Measurements from ENCODE around the gene ARHGAP40. TPM values are rescaled to one million over a fixed set of nuclear protein-coding genes. Genes with fewer than 3 reads are reported as not detected.
A peak's percentile ranks its signal among the peaks of the same experiment; 100 is the strongest.

Gene ARHGAP40
- total and polyA plus RNA-seq, 2 of the 8 experiments (the other 6 are each of a cell fraction or from before 2014, with no cell fraction given) = 0.74 to 1.4 TPM

- Histone ChIP-seq H3K18ac (ENCODE audit: extremely low read depth, low read length) (no peak overlapping the region), H3K36me3 (ENCODE audit: control insufficient read depth in 2 of 4, insufficient read depth in 4 of 4, low read length in 3 of 4) (no peaks in the 10 kb centered on the region), H3K4me2 (ENCODE audit: insufficient read depth in 1 of 2, low read depth in 2 of 2, low read length in 2 of 2) (peak overlapping the region; percentile 34 to 40; a peak in 3 of 4 replicates), H3K4me1 (replicated peaks in 1 of 4; ENCODE audit: control insufficient read depth in 3 of 4, insufficient read depth in 4 of 4, low read length in 3 of 4) (peaks cover 3 to 18% (median 12%) of the 10 kb centered on the region in 4 experiments; a peak in 5 of 7 replicates), H4K8ac (ENCODE audit: extremely low read depth, insufficient read depth, low read length) (no peak overlapping the region; the same call in 1 of the 2 replicates), H3K14ac (ENCODE audit: insufficient read length) (no peak overlapping the region), H3K79me2 (ENCODE audit: control insufficient read depth in 1 of 2, insufficient read depth in 2 of 2, low read length in 2 of 2) (no peaks in the 10 kb centered on the region), H3K23me2 (ENCODE audit: low read depth, low read length) (peaks cover 6% of the 10 kb centered on the region), H3K27ac (ENCODE audit: low read depth, low read length) (no peak overlapping the region), H2AK5ac (ENCODE audit: low read depth, low read length) (no peak overlapping the region), H3K9me3 (ENCODE audit: insufficient read depth in 2 of 2, low read depth in 1 of 2, low read length in 1 of 2) (no peaks in the 10 kb centered on the region), H2BK20ac (ENCODE audit: low read length) (no peak overlapping the region), H3K23ac (ENCODE audit: insufficient read length) (no peak overlapping the region), H3K4ac (replicated peaks; ENCODE audit: insufficient read length, low read depth, low read length) (no peak overlapping the region), H2BK5ac (ENCODE audit: low read depth, low read length) (no peak overlapping the region), H2BK120ac (replicated peaks; ENCODE audit: low read depth, low read length) (no peak overlapping the region), H3K79me1 (ENCODE audit: low read depth, low read length) (no peaks in the 10 kb centered on the region), H2AFZ (ENCODE audit: low read length) (peak overlapping the region; percentile 74; the same call in 1 of the 2 replicates), H3K4me3 (ENCODE audit: extremely low read depth in 1 of 4, insufficient read depth in 2 of 4, low read depth in 3 of 4, low read length in 4 of 4) (no peak overlapping the region), H4K91ac (replicated peaks; ENCODE audit: insufficient read length, low read length) (no peak overlapping the region), H3K9ac (replicated peaks in 1 of 4; ENCODE audit: extremely low read depth in 1 of 4, low read depth in 3 of 4, low read length in 3 of 4) (no peak overlapping the region), H4K20me1 (replicated peaks in 1 of 2; ENCODE audit: control insufficient read depth in 1 of 2, insufficient read depth in 2 of 2, low read length in 2 of 2) (no peaks in the 10 kb centered on the region), H3K27me3 (replicated peaks in 1 of 4; ENCODE audit: control insufficient read depth in 3 of 4, extremely low read depth in 1 of 4, insufficient read depth in 3 of 4, low read length in 3 of 4) (peaks cover 3 to 29% (median 16%) of the 10 kb centered on the region in 4 experiments), H2BK15ac (ENCODE audit: low read length) (no peak overlapping the region), H2BK12ac (ENCODE audit: low read depth, low read length) (no peak overlapping the region; the same call in 1 of the 2 replicates), H4K5ac (ENCODE audit: insufficient read length, low read depth, low read length) (no peak overlapping the region), H3K56ac (replicated peaks; ENCODE audit: insufficient read length, low read depth, low read length) (no peak overlapping the region)
- CTCF ChIA-PET (ENCODE audit: partially characterized antibody) = interaction anchor here (0.9 to 7.7 kb wide), 9 partner anchors 9 to 54 kb away, joined by 3 to 80 read pairs (median 4); no protein-coding TSS in a partner anchor
- POLR2A ChIA-PET (ENCODE audit: partially characterized antibody) = no interaction called here
- TF ChIP-seq SIN3A (conservative IDR thresholded peaks at IDR 0.05 in 1 of 2, IDR thresholded peaks at IDR 0.05 in 1 of 2; ENCODE audit: low read depth in 1 of 2, low read length in 2 of 2) = 0 out of 4 replicates have a peak, but pooled peaks of 1 of the 2 experiments have one; percentile 30
- no peak for TF ChIP-seq SRF (IDR thresholded peaks at IDR 0.05; ENCODE audit: low read depth, low read length)
- 0 out of 2 replicates have a peak, but pooled peaks have one; percentile 24 for TF ChIP-seq SP1 (IDR thresholded peaks at IDR 0.05; ENCODE audit: low read depth, low read length)
- no peak for TF ChIP-seq JUN (IDR thresholded peaks at IDR 0.05; ENCODE audit: low read depth, low read length)
- no peak for TF ChIP-seq POLR2AphosphoS5 (IDR thresholded peaks at IDR 0.05; ENCODE audit: low read depth, low read length)
- no peak for TF ChIP-seq NANOG (IDR thresholded peaks at IDR 0.05; ENCODE audit: insufficient read depth, low read depth, low read length, poor library complexity, severe bottlenecking)
- TF ChIP-seq, protein P1, sequence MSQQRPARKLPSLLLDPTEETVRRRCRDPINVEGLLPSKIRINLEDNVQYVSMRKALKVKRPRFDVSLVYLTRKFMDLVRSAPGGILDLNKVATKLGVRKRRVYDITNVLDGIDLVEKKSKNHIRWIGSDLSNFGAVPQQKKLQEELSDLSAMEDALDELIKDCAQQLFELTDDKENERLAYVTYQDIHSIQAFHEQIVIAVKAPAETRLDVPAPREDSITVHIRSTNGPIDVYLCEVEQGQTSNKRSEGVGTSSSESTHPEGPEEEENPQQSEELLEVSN (IDR thresholded peaks at IDR 0.05) = no peak
- no peak for TF ChIP-seq KDM5A (IDR thresholded peaks at IDR 0.05; ENCODE audit: low read length)
- no peak for TF ChIP-seq CBX8 (IDR thresholded peaks at IDR 0.05; ENCODE audit: borderline replicate concordance, low read depth, low read length)
- TF ChIP-seq TAF1 (IDR thresholded peaks at IDR 0.05; ENCODE audit: low read depth, low read length) = 0 out of 2 replicates have a peak, but pooled peaks have one; percentile 50
- peak; percentile 29; the same call in 1 of the 2 replicates for TF ChIP-seq TBP (IDR thresholded peaks at IDR 0.05; ENCODE audit: low read depth, low read length)
- no peak for TF ChIP-seq TCF12 (IDR thresholded peaks at IDR 0.05; ENCODE audit: low read depth, low read length)
- TF ChIP-seq MAFK (IDR thresholded peaks at IDR 0.05; ENCODE audit: low read depth, low read length) = no peak
- DNase-seq (ENCODE audit: low read depth in 1 of 2, low spot score in 2 of 2) = no peak
- no peak for FAIRE-seq
- 29% methylated on average over 6 of the region's 6 CpGs; no CpG with 5 or more reads in 1 of the 2 experiments for WGBS, 2 experiments (ENCODE audit: extremely low coverage in 1 of 2, insufficient coverage in 1 of 2, insufficient read length in 1 of 2, insufficient replicate concordance in 2 of 2, low coverage in 1 of 2, low lambda C conversion rate in 2 of 2, missing lambda C conversion rate in 1 of 2)
Observed at GRCh38 chr20:38671186-38671585, 69.6 kb downstream of the ARHGAP40 start.

Measured in H1 (cell line).